Activated naive CD4-positive, alpha-beta T cell (primary cell): ENCODE measurements around the gene GHRH.

Experiments
- DNase-seq, 4 experiments: peaks; one replicate each; lab custom pipeline; 2025; lab: John Stamatoyannopoulos, UW

Gene GHRH

DNA sequence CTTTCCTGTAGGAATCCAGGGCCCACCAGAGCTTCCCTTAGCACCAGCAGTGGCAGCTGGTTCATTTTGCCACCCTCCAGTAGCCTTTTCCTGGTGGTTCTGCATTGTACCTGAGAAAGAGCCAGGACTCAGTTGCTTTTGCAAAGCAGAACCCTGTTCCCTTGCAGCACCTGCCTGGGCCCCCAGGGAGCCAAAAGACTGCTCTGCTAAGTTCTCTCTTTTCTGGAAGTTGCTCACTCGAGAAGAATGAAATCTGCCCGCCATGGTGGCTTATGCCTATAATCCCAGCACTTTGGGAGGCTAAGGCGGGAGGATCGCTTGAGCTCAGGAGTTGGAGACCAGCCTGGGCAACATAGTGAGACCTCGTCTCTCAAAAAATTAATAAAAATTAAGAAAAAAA is 24.0 kb downstream of the GHRH start:
- DNase-seq, result no peak

DNA sequence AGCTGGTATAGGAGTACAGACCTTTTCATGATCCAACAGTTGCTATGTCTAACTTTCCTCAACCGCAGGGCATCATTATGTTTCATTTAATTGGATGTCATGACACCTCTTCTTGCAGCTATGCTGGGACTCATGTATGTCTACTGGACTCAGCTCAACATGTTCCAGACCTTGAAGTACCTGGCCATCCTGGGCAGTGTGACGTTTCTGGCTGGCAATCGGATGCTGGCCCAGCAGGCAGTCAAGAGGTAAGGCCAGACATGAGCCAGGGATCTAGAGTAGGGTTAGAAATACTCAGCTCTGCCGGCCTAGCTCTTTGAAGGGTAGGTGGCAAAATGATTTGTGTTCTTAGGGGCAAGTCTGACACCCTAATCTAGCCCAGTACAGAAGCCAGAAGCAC is 25.2 kb downstream of the GHRH start:
- no peak for DNase-seq

DNA sequence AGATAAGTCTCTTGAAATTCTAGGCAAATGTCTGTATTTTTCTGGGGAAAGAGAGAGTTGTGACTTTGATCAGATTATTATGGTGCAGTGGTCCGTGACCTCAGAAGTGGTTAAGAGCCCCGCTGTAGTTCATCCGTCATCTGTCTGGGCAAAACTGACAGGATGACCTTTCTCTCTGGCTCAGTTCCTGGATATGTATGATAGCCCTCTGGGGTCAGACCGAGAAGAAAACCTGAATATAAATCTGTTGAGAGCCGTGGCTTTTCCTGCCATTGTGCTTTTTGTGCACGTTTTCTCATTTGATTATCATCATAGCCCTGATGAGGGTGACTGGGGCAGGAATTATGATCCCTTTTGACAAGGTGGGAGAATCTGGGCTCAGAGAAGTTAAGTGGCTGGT is 26.5 kb downstream of the GHRH start:
- no peak for DNase-seq

DNA sequence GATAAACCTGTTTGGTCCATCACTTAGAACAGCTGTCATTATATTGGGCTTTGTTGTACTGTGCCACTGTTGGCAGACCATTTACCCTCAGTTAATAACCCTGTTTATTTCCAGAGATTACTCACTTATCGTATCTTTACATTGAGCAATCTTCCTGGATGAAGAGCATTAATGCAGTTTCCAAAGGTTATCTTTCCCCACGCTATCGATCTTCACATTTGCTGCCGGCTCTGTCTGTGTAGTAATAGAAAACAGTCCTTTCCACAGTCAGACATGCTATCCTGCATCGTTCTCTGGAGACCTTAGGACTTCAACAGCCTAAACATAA is 27.4 kb downstream of the GHRH start:
- DNase-seq, result no peak

DNA sequence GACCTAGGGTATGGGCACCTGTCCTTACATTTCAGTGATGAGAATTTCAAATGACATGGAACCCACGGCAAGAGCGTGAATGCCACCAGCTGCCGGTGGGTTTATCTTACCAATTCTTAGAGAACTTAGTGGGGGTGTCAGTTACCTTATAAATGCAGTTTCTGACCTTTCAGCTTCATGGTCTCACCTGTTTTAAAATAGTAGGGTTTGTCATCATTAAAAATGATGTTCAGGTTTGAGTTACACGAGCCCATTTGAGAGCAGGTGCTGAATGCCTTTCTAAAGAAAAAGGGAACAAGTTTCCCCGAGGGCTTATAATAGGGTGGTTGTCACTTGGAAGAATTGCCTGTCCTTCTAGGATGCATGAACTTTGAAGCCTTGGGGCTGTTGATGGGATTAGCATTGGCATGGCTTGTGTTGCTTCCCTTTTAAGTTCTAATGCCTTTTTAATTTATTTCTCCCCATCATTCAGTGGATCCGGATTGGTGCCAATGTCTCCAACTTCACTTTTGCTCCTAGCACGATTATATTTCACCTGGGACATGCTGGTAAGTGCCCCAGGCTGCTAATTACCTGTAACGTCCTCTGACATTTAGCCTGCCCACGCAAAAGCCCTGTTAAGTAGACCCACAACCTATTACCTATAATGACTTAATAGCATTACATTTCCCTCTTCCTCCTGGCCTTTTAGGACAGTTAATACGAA is 27.9 kb downstream of the GHRH start:
- DNase-seq, result no peak

DNA sequence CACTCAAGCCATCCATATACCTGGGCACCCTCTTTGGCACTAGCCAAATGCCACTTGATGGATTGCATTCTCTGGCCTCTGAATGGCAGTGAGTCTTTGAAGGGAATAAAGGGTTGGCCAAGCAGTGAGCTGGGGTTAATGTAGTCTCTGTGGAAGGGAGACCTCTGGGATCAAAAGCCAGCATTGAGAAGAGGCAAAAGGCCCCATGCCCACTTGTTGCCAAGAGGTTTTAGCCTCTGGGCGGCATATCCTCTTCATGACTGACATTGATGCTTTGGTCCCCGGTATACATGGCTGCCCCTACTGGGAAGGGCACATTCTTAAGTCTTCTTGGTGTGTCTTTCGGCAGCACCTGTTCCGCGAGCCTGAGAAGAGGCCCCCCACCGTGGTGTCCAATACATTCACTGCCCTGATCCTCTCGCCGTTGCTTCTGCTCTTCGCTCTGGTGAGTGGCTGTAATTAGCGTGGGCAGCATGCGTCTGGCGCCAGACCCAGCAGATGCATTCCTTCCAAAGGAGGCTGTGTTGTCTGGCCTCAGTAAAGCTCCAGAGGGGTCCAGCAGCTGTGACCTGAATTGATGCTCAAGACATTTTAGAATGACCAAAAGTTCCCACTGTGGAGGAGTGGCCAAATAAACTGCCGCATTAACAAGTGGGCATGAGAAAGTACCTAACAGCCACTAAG is 29.5 kb downstream of the GHRH start:
- no peak for DNase-seq

DNA sequence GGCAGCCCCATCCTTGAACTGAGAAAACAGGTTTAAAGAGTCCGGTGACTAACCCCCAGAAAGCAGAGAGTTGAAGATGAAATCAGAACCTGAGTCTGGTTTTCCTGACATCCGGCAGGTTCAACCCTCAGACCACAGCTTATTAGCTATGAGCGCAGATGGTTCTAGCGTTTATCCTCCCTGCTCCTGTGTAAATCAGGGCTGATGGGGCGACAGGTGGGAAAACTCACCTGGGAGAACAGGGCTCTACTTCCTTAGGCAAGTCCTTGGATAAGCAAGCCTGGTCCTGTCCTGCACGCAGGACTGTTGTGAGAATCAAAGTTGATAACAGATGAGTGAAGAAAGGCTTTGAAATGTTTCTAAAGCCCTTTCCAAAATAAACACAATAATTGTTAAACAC is 31.4 kb downstream of the GHRH start:
- no peak for DNase-seq

DNA sequence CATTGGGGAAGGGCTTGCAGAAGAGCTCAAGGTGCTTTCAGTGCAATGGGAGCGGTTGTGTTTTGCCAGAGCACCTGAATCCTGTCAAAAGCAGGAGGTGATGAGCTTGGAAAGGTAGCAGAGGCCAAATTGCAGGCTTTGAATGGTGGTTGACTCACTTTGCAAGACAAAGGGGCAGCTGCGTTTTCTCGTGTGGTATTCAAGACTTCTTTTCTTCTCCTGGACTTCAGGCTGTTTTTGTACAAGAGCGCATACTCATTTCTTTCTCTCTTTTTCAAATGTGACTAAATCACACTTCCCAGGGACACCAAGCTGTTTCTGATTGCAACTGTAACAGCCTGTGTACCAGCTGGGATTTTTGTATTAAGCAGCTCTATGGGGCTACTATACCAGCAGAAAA is 32.3 kb downstream of the GHRH start:
- no peak for DNase-seq

DNA sequence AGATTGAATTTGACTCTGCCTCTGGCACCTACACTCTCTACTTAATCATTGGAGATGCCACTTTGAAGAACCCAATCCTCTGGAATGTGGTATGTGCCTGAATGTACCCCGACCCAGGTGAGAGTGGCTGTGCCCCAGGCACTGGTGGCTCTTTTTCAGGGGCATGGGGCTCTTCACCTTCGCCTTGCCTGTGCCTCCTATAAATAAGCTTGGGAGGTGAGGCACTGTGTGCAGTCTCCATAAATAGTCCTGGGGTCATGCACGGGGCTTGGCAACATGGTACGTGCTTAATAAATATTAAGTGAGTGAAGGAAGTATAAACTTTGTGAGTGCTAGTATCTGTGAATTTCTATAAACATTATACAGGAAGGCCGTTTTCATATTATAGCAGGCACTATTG is 33.0 kb downstream of the GHRH start:
- no peak for DNase-seq

DNA sequence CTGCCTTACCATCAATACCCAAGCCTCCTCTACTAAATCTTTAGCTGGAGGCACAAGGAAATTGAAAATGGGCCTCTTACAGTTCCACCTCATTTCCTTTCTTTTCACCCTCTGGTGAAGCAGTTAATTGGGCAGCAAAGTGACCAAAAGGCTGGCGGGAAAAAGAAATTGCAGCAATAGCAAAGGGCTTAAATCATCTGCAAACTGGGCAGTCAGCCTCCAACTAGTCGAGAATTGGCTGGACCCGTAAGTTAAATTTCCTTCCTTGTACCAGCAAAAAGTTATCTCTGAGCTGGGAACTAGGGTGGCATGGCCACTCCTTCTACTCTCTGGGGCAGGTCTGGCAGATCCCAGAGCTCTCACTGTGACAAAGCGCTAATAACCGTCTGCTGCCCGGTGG is 33.5 kb downstream of the GHRH start:
- DNase-seq, result no peak

DNA sequence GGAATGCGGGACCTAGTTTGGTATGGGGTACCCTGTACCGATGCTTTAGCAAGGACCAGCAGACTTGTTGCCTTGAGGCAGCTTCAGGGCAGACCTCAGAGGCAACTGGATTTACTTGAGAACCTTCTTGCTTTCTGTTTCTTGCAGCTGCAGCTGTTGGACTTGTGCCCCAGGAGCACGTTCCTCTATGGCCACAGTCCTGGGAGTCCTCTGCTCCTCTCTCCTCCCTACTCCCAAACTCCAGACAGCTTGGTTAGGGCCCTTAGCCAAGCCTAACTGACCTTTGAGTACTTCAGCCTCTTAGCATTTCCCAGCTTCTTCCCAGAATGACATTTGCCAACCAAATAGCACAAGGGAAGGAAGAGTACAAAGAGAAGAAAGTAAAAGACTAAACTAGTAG is 34.7 kb downstream of the GHRH start:
- DNase-seq, result no peak

DNA sequence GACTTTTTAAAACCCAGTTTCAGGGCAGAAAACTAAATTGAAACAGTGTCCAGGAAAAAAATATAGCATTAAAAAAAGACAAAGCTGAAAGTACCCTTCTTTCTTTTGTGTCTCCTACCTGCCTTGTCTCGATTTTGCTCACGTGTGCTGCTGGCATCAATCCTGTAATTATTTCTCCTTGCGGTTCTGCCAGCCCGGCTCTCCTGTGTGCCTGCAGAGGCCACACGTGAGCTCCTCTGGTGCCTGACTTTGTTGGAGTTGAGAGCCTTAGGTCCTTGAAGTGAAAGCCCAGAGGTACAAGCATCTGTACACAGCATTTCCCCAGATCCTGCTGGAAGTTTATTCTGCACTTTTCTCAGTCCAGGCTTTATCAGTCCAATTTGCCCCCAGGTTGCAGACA is 36.5 kb downstream of the GHRH start:
- DNase-seq, result no peak

DNA sequence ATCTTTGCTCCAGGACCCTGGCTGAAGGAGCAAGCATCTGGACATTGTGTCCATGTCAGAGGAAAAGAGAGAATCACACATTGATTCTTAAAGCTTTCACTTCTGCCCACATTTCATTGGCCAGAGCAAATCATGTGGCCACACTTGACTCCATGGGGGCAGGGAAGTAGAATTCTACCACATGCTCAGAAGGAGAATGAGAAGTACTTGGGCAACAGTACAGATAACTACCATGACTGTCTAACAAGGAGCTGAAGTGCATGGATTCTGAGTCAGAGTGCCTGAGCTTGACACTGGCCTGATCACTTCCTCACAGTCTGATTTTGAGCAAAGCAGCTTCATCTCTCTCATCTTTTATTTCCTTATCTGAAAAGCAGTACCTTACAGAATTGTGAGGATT is 38.6 kb downstream of the GHRH start:
- DNase-seq, result no peak

DNA sequence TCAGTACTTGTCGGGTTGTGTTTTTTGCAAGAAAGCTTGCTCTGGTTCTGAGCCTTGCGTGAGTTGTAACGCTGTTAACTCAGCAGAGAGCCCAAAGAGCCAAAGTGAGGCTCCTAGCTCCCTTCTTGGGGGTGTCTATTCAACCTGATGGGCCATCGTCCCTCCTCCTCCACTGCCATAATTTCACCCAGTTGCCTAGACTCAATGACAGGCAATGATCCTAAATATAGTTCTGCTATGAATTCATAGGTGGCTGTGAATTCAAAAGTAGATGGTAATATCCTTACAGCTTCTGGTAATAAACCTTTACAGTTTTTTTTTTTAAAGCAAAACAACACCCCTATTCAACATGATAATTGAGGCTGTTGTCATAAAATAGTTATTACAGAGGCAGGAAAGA is 39.5 kb downstream of the GHRH start:
- DNase-seq, result no peak

DNA sequence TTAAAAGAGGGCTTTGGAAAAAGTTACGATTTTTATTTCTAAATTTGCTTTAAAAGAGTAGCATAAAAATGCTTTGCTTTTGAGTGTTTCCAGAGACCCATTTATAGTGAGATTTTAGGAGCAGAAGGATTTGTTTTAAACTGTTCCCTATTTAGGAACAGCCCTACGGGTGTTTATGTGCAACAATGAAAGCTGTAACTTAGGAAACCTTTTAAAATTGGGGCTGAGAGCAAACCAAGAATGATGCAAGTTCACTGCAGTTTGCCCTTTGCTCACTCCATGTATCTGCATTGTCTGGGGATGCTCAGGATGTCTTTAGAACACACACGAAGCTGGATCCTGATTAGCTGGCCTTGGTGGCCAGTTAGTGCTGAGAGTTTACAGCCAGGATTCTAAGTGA is 40.9 kb downstream of the GHRH start:
- no peak for DNase-seq

DNA sequence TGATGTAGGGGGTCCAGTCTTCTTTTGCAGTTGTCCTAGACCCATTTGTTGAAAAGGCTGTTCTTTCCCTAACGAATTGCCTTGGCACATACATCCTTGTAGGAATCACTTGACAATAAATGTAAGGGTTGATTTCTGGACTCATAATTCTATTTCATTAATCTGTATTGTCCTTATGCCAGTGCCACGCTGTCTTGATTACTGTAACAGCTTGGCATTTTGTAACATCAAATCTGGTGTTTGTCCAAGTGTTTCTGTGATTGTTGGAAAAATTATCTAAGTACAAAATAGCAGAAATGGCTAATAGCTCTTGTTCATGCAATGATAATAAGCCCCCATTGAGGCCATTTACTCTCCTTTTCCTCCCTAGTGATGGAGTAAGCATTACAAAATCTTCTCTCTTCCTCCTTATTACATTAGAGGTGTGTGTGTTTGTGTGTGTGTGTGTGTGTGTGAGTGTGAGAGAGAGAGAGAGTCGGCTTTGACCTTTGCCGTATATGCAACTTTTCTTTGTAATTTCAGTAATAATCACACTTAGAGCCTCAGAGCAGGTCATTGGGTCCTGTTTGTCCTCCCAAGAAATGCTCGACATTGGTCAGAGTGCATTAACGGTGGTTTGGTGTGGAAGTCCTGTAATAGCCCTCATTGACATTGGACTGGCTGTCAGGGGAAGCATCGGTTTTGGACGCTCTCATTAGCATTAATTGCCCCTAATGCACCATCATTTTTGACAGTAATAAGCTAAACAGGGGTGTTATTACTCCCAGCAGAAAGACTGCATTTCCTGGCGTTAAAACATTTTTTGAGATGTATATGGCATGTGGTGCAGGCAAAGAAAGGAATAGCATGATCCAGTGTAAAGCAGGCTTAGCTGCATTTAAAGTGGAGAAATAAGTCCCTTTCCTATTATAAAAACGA is 41.6 kb downstream of the GHRH start:
- DNase-seq, result no peak

DNA sequence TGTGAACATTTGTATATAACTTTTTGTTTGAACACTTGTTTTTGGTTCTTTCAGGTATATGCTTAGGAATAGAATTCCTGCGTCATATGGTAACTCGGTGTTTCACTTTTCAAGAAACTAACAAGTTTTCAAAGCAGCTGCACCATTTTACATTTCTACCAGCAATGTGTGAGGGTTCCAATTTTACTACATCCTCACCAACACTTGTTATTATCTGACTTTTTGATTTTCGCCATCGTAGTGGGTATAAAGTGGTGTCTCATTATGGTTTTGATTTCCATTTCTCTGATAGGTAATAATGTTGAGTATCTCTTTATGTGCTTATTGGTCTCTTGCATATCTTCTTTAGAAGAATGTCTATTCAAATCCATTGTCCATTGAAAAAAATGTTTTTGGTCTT is 42.6 kb downstream of the GHRH start:
- DNase-seq, result no peak

DNA sequence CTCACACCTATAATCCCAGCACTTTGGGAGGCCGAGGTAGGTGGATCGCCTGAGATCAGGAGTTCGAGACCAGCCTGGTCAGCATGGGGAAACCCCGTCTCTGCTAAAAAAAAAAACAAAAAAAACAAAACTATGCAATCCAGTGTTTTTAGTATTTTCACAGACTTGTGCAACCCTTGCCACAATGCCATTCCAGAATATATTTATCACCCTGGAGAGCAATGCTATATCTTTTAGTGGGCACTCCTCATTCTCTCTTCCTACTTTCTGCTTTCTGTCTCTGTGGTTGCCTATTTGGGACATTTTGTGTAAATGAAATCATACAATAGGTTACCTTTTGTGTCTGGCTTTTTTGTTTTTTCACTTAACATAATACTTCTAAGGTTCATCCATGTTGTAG is 43.2 kb downstream of the GHRH start:
- no peak for DNase-seq

DNA sequence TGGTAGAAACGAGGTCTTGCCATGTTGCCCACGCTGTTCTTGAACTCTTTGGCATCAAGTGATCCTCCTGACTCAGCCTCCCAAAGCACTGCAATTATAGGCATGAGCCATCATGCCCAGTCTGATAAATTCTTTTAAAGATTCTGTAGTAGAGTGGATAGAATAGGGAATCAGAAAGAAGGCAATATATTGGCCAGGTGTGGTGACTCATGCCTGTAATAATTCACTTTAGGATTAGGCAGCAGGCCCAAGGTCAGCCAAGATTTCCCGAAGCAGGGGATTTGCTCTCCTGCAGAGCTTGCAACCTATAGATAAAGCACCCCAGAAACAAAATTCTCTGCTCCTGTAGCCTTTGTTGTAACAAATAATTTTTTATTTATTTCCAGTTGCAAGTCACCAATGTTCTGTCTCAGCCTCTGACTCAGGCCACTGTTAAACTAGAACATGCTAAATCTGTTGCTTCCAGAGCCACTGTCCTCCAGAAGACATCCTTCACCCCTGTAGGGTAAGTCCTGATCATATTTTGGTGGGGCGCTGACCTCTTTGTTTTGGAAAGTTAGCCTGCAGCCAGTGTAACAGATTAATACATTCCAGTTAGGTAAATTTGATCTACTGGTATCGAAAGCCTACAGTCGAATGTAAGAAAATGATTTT is 51.8 kb downstream of the GHRH start:
- no peak for DNase-seq

DNA sequence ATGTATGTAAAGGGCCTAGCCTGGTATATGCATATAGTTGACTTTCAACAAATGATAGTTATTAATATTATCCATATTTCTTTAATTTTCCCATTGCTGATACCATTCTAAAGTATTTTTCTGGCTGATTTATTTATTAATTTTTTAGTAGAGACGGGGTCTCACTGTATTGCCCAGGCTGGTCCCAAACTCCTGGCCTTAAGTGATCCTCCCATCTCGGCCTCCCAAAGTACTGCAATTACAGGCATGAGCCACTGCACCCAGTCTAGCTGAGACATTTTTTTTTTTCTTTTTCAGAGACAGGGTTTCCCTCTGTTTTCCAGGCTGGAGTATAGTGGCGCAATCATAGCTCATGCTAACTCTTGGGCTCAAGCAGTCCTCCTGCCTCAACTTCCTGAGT is 52.4 kb downstream of the GHRH start:
- DNase-seq, result no peak

DNA sequence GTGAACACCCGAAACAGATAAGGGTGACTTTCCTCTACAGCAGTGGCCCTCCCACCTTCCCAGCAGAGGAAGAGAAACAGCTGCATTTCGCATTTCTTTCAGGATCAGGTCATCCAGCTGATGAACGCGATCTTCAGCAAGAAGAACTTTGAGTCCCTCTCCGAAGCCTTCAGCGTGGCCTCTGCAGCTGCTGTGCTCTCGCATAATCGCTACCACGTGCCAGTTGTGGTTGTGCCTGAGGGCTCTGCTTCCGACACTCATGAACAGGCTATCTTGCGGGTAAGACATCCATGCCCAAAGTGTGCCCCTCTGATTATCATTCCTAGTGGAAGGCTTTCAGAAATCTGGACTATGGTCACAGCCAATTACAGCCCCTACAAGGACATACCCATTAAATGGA is 54.4 kb downstream of the GHRH start:
- DNase-seq, result no peak

DNA sequence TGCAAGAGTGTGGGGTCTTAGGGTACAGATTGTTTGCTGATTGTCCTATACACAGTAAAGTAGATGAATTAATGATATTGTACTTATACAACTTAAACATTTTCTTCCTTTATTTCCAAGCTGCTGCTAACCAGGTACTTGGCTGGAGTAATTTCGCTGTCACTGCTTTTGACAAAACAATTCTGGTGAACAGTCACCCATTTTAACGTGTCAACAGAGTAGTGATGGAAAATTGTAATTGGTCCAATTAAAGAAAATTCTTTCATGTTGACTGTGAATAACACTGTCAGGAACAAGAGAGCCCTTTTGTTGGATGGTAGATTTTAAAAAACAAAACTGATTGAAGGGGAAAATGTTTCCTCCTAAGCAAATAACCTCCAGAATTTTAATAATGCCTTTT is 55.8 kb downstream of the GHRH start:
- DNase-seq, result no peak

DNA sequence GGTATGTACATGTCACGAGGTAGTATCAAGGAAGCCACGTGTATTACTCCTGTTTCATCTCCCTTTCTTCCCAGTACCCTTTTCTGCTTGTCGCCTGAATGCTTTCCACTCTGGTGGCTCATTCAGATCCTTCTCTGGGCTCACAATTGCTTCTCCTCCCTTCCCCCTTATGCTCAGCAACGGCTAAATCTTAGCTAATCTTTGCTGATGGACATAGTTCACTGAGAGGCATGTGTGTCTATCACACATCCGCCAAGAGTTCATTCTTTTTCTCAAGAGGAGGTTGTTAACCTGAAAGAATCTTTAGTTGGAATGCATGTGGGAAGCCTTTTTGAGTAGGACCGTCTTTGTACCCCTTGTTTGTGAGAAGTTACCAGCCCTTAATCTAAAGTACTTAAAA is 56.5 kb downstream of the GHRH start:
- DNase-seq, result no peak
